Pancreas (tissue), 10 donors: ENCODE measurements around the gene LRRC61. TPM values are rescaled to one million over a fixed set of nuclear protein-coding genes. Genes with fewer than 3 reads are reported as not detected.

ENCODE experiments used
- ATAC-seq, 4 donors: fragments of 200-7000 bp; cut with Tn5 transposase; one replicate each; pipeline versions ENCODE4 v1.8.0 to v1.9.1; 2020; ENCODE audit warnings: mild to moderate bottlenecking in 4 of 4, moderate library complexity in 4 of 4
- DNase-seq, 6 donors: peaks; one replicate each; pipeline ENCODE4 v3.0.0-alpha.2; 2020
- FAIRE-seq: peaks from 2 replicates; lab custom pipeline; 2012; peaks lifted over from hg19 to GRCh38; lab: Jason Lieb, UNC
- H3K27ac ChIP-seq, 4 donors: fragments of 200-600 bp; sonication (generic); 1 replicate in 3 of 4; 2 replicates in 1 of 4; pipeline versions ENCODE4 v1.5.0 to v1.8.0; 2020
- H3K27me3 ChIP-seq, 4 donors: fragments of 200-600 bp; one replicate each; pipeline ENCODE4 v1.8.0; 2021
- H3K36me3 ChIP-seq, 3 donors: fragments of 200-600 bp; sonication (generic) in 1 of 3; one replicate each; pipeline versions ENCODE4 v1.5.0 to v1.8.0; 2020 to 2021
- H3K4me1 ChIP-seq, 3 donors: fragments of 200-600 bp; one replicate each; pipeline ENCODE4 v1.8.0; 2021
- H3K4me3 ChIP-seq, 4 donors: fragments of 200-600 bp; sonication (generic) in 2 of 4; one replicate each; pipeline versions ENCODE4 v1.5.0 to v1.8.0; 2020 to 2021
- H3K9me3 ChIP-seq, 4 donors: fragments of 200-600 bp; one replicate each; pipeline ENCODE4 v1.8.0; 2021
- WGBS, 2 donors: extraction: QIAGEN DNeasy Blood & Tissue Kit; methylation state at CpG; one replicate each; pipeline ENCODE4 v1.1.7; 2013; 5-methylcytosine and 5-hydroxymethylcytosine counted together
- intact Hi-C, 3 donors: fragments of 100-400 bp; cut with DNase I; formaldehyde crosslinking; loops; one replicate each; pipeline versions ENCODE4 v1.11.1 to v1.14.2; 2022
- polyA plus RNA-seq, 2 donors: library from polyadenylated mRNA; stranded (reverse); fragments of 200-250 nt; gene quantifications; one replicate each; pipeline ENCODE4 v1.2.3, GENCODE V29; 2013
- total RNA-seq, 6 donors: library from RNA; stranded (reverse); fragmentation: NEBNext Ultra II Directional in 4 of 6; extraction: Animal tissue kit (Norgen Biotek cat#: 25700) in 4 of 6; gene quantifications; one replicate each; pipeline versions ENCODE4 v1.2.1 to v1.2.4, GENCODE V29; 2021 to 2023
- TF ChIP-seq, protein P1 (sequence below), 4 donors: fragments of 200-600 bp; sonication (generic) in 3 of 4; IDR thresholded peaks; one replicate each; pipeline versions ENCODE4 v1.5.0 to v1.8.0; 2021; ENCODE audit warnings: antibody characterized with exemption in 4 of 4
- donor health status: healthy with polysubstance abuse.
- donor health status: DM: no; HTN: no; CAD: no; lungs with moderate emphysema.
- donor health status: DM: no; HTN: no; CAD: no.
- donor health status: control.
- donor health status: control.
- donor health status: Bipolar disorder and iron deficiency.
- donor health status: DM: yes; HTN: yes; CAD: no.
- donor health status: DM: no; HTN: no; CAD: no.
- donor health status: DM: no; HTN: no; CAD: no.
- donor health status: DM: yes; HTN: yes; CAD: no.

LRRC61 gene
- total and polyA plus RNA-seq, 8 donors, result 7.1 to 11.2 (median 8.8) TPM

DNA sequence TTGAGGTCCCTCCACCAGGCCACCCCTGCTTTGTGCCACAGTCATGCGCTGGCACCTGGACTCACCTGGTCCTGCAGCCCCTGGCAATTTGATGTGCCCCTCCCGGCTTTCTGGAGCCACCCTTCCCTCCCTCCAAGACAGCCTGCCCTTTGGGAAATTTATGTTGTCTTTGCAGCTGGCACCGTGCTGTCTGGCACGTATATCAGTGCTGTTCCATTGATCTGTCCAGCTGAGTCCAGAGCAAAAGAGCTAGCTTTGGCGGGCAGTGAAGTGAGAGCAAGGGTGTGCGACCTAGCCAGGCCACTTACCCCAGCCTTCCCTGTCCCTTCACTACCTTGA, 12.6 kb downstream of the LRRC61 start:
- Histone ChIP-seq H3K4me1 (peaks cover 33 to 40% (median 36%) of the 10 kb centered on the region in 3 donors), H3K27ac (peak overlapping the region; percentile 61 to 89 (median 78)), H3K4me3 (no peak overlapping the region), H3K36me3 (no peaks in the 10 kb centered on the region), H3K27me3 (no peaks in the 10 kb centered on the region), H3K9me3 (no peaks in the 10 kb centered on the region)
- TF ChIP-seq, protein P1, sequence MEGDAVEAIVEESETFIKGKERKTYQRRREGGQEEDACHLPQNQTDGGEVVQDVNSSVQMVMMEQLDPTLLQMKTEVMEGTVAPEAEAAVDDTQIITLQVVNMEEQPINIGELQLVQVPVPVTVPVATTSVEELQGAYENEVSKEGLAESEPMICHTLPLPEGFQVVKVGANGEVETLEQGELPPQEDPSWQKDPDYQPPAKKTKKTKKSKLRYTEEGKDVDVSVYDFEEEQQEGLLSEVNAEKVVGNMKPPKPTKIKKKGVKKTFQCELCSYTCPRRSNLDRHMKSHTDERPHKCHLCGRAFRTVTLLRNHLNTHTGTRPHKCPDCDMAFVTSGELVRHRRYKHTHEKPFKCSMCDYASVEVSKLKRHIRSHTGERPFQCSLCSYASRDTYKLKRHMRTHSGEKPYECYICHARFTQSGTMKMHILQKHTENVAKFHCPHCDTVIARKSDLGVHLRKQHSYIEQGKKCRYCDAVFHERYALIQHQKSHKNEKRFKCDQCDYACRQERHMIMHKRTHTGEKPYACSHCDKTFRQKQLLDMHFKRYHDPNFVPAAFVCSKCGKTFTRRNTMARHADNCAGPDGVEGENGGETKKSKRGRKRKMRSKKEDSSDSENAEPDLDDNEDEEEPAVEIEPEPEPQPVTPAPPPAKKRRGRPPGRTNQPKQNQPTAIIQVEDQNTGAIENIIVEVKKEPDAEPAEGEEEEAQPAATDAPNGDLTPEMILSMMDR (IDR thresholded peaks at IDR 0.05), result no peak
- WGBS, 2 donors, result 34 to 35% methylated on average over 6 of the region's 6 CpGs
- peak; percentile 44 to 60 (median 54) for ATAC-seq
- intact Hi-C loops, result no loop called here
- peak; percentile 69 to 80 (median 76) for DNase-seq
- FAIRE-seq, result no peak

DNA sequence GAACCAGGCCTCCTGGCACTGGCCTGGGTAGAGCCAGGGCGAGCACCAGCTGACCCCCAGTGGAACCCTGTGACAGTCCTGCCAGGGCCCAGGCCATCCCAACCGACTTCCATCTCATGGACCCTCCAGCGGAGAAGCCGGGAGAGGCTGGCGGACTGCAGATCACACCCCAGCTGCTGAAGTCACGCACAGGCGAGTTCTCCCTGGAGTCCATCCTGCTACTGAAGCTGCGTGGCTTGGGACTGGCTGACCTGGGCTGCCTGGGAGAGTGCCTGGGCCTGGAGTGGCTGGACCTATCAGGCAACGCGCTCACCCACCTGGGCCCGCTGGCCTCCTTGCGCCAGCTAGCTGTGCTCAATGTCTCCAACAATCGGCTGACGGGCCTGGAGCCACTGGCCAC, 13.6 kb downstream of the LRRC61 start:
- no peaks in the 10 kb centered on the region for H3K9me3 ChIP-seq
- TF ChIP-seq, protein P1 (IDR thresholded peaks at IDR 0.05), result no peak
- DNase-seq, result peak in 1 of 6 donors; percentile 71
- no peak overlapping the region for H3K4me3 ChIP-seq
- H3K27me3 ChIP-seq, result no peaks in the 10 kb centered on the region
- no peaks in the 10 kb centered on the region for H3K36me3 ChIP-seq
- peaks cover 33 to 40% (median 36%) of the 10 kb centered on the region in 3 donors for H3K4me1 ChIP-seq
- no peak for FAIRE-seq
- H3K27ac ChIP-seq, result peak overlapping the region; percentile 61 to 89 (median 78)
- peak in 1 of 4 donors; percentile 9 for ATAC-seq
- WGBS, 2 donors, result 56 to 59% methylated on average over 14 of the region's 14 CpGs
- intact Hi-C loops, result no loop called here

DNA sequence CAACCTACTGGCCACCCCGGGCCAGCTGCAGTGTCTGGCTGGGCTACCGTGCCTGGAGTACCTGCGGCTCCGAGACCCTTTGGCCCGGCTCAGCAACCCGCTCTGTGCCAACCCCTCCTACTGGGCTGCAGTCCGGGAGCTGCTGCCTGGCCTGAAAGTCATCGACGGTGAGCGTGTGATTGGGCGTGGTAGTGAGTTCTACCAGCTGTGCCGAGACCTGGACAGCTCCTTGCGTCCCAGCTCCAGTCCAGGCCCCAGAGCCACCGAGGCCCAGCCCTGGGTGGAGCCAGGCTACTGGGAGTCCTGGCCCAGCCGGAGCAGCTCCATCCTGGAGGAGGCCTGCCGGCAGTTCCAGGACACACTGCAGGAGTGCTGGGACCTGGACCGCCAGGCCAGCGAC, 14.0 kb downstream of the LRRC61 start:
- TF ChIP-seq, protein P1 (IDR thresholded peaks at IDR 0.05), result no peak
- Histone ChIP-seq H3K36me3 (no peaks in the 10 kb centered on the region), H3K9me3 (no peaks in the 10 kb centered on the region), H3K27ac (peak overlapping the region; percentile 61 to 89 (median 78)), H3K27me3 (no peaks in the 10 kb centered on the region), H3K4me1 (peaks cover 33 to 40% (median 36%) of the 10 kb centered on the region in 3 donors), H3K4me3 (no peak overlapping the region)
- DNase-seq, result peak; percentile 76 to 92 (median 84)
- intact Hi-C loops, result no loop called here
- WGBS, 2 donors, result 43 to 48% methylated on average over 18 of the region's 18 CpGs
- FAIRE-seq, result no peak
- peak; percentile 49 to 67 (median 58) for ATAC-seq

DNA sequence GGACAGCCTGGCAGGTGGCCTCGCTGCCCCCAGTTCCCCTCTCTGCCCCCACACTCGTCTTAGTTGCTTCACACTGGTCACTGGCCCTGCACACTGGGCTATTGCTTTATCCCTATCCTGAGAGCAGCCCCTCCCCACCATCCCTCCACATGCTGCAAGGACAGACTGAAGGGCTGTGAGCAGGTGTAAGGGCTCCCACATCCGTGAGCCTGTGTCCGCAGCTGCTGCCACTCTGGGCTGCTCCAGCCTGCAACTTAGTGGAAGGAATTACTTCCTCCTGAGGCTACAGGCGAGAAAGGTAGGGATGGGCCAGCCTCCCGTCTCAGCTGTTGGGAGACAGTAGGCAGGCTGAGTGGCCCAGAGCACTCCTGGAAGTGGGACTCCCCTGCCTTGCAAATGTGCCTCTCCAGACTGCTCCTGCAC, 14.5 kb downstream of the LRRC61 start:
- WGBS, 2 donors, result 46 to 47% methylated on average over 5 to 6 of the region's 6 CpGs
- intact Hi-C loops, result no loop called here
- no peaks in the 10 kb centered on the region for H3K27me3 ChIP-seq
- no peaks in the 10 kb centered on the region for H3K36me3 ChIP-seq
- peak overlapping the region; percentile 61 to 89 (median 78) for H3K27ac ChIP-seq
- no peaks in the 10 kb centered on the region for H3K9me3 ChIP-seq
- FAIRE-seq, result no peak
- peak; percentile 41 to 52 (median 46) for ATAC-seq
- peak; percentile 61 to 80 (median 74) for DNase-seq
- H3K4me3 ChIP-seq, result peak overlapping the region in 1 of 4 donors; percentile 10
- TF ChIP-seq, protein P1 (IDR thresholded peaks at IDR 0.05), result no peak
- peaks cover 33 to 40% (median 36%) of the 10 kb centered on the region in 3 donors for H3K4me1 ChIP-seq

DNA sequence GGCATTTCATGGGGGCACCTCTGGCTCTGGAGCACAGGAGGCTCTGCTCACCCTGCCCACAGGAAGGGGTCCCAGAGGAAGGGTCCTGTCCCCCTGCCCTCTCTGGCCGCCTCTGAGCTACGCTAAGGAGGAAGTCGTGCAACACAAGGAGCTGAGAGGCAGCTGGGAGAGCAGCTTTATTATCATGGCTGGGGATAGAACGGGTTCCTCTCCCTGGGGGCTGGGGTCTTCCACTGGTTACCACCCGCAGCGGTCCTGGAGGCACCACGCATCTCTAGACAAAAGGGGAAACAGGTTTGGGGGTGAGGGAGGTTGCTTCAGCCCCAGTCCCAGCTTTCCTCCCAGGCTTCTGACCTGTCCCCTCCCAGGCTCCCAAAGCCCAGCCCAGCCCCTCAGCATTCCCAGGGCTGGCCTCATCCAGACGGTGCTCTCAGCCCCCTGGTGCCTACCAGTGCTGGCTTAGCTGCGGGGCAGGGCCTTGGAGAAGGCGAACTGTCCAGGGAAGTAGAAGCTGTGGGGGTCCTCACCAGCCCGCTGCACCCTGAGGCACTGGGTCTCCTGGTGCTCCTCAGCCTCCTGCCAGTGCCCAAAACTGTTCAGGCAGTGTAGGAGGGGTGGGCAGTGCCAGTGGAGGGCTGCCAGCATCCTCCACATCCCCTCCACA, 15.1 kb downstream of the LRRC61 start:
- H3K4me3 ChIP-seq, result peak overlapping the region in 1 of 4 donors; percentile 74
- peak overlapping the region; percentile 42 to 89 (median 74) for H3K27ac ChIP-seq
- DNase-seq (no peak), ATAC-seq (no peak), FAIRE-seq (no peak)
- TF ChIP-seq, protein P1 (IDR thresholded peaks at IDR 0.05), result no peak
- WGBS, 2 donors, result 55 to 68% methylated on average over 11 of the region's 11 CpGs
- H3K36me3 ChIP-seq, result no peaks in the 10 kb centered on the region
- peaks cover 33 to 40% (median 36%) of the 10 kb centered on the region in 3 donors for H3K4me1 ChIP-seq
- intact Hi-C loops, result no loop called here
- H3K27me3 ChIP-seq, result no peaks in the 10 kb centered on the region
- no peaks in the 10 kb centered on the region for H3K9me3 ChIP-seq
